H1 (cell line): ENCODE results near the gene SLC35G2. TPM values are rescaled to one million over a fixed set of nuclear protein-coding genes. Genes with fewer than 3 reads are reported as not detected.

Experiments used
- CTCF ChIA-PET: fragments of 300-600 bp; sonication (Branson Sonifier 250); formaldehyde crosslinking; loops from one replicate; lab custom pipeline; 2021; ENCODE audit not compliant: partially characterized antibody; lab: Charles Lee
- POLR2A ChIA-PET: fragments of 300-600 bp; sonication (Branson Sonifier 250); formaldehyde crosslinking; loops from one replicate; lab custom pipeline; 2021; ENCODE audit warnings: inconsistent platforms; ENCODE audit not compliant: partially characterized antibody; lab: Charles Lee
- DNase-seq, 2 experiments: peaks; one replicate each; pipeline versions ENCODE4 v3.0.0 to v3.0.0-alpha.2; 2010 to 2022; ENCODE audit warnings: low spot score in 2 of 2, low read depth in 1 of 2, mixed read lengths in 1 of 2
- FAIRE-seq: peaks from 2 replicates; lab custom pipeline; 2011; peaks lifted over from hg19 to GRCh38; lab: Jason Lieb, UNC
- H2AFZ ChIP-seq: 2 replicates; pipeline ENCODE4 v1.8.1; 2012; ENCODE audit warnings: low read length, inconsistent platforms
- H2AK5ac ChIP-seq: 2 replicates; pipeline ENCODE4 v1.6.1; 2013; ENCODE audit warnings: low read depth, low read length
- H2BK120ac ChIP-seq: replicated peaks from 2 replicates; pipeline ENCODE3; 2013; ENCODE audit warnings: low read depth, low read length, inconsistent platforms
- H2BK12ac ChIP-seq: 2 replicates; pipeline ENCODE4 v1.6.1; 2013; ENCODE audit warnings: low read depth, low read length
- H2BK15ac ChIP-seq: 2 replicates; pipeline ENCODE4 v1.6.1; 2013; ENCODE audit warnings: low read length
- H2BK20ac ChIP-seq: 2 replicates; pipeline ENCODE4 v1.6.1; 2013; ENCODE audit warnings: low read length
- H2BK5ac ChIP-seq: 2 replicates; pipeline ENCODE4 v1.6.1; 2013; ENCODE audit warnings: low read depth, low read length
- H3K14ac ChIP-seq: 2 replicates; pipeline ENCODE4 v1.6.1; 2013; ENCODE audit warnings: inconsistent platforms; ENCODE audit not compliant: insufficient read length
- H3K18ac ChIP-seq: 2 replicates; pipeline ENCODE4 v1.6.1; 2013; ENCODE audit warnings: low read length; ENCODE audit errors: extremely low read depth
- H3K23ac ChIP-seq: 2 replicates; pipeline ENCODE4 v1.6.1; 2013; ENCODE audit warnings: inconsistent platforms; ENCODE audit not compliant: insufficient read length
- H3K23me2 ChIP-seq: 2 replicates; pipeline ENCODE4 v1.6.1; 2013; ENCODE audit warnings: low read depth, low read length
- H3K27ac ChIP-seq: 2 replicates; pipeline ENCODE4 v1.6.1; 2011; ENCODE audit warnings: low read depth, low read length, inconsistent platforms
- H3K27me3 ChIP-seq, 4 experiments: replicated peaks in 1 of 4; 1 replicate in 1 of 4; 2 replicates in 3 of 4; pipeline versions ENCODE4 v1.6.1 to v1.8.1; 2011 to 2013; ENCODE audit warnings: low read length in 3 of 4, mild to moderate bottlenecking in 3 of 4, inconsistent platforms in 2 of 4, mixed read lengths in 2 of 4, moderate library complexity in 1 of 4; ENCODE audit not compliant: control insufficient read depth in 3 of 4, insufficient read depth in 3 of 4; ENCODE audit errors: extremely low read depth in 1 of 4
- H3K36me3 ChIP-seq, 4 experiments: 2 replicates each; pipeline versions ENCODE4 v1.6.1 to v1.8.1; 2011 to 2013; ENCODE audit warnings: mild to moderate bottlenecking in 4 of 4, low read length in 3 of 4, moderate library complexity in 2 of 4, control low read depth in 1 of 4, inconsistent platforms in 1 of 4; ENCODE audit not compliant: insufficient read depth in 4 of 4, control insufficient read depth in 2 of 4
- H3K4ac ChIP-seq: replicated peaks from 2 replicates; pipeline ENCODE3; 2013; ENCODE audit warnings: low read length, low read depth, mixed read lengths, inconsistent platforms; ENCODE audit not compliant: insufficient read length
- H3K4me1 ChIP-seq, 4 experiments: replicated peaks in 1 of 4; 1 replicate in 1 of 4; 2 replicates in 3 of 4; pipeline versions ENCODE4 v1.6.1 to v1.8.1; 2011 to 2013; ENCODE audit warnings: low read length in 3 of 4, inconsistent platforms in 2 of 4, mixed read lengths in 1 of 4; ENCODE audit not compliant: insufficient read depth in 4 of 4, control insufficient read depth in 3 of 4
- H3K4me2 ChIP-seq, 2 experiments: 2 replicates each; pipeline versions ENCODE4 v1.6.1 to v1.8.1; 2011 to 2013; ENCODE audit warnings: low read depth in 2 of 2, low read length in 2 of 2, control low read depth in 1 of 2, inconsistent platforms in 1 of 2, mild to moderate bottlenecking in 1 of 2; ENCODE audit not compliant: insufficient read depth in 1 of 2
- H3K4me3 ChIP-seq, 4 experiments: fragments of 200-600, 300-600 bp in 1 of 4; sonication (generic), shearing (Covaris generic), sonication (Bioruptor Twin) in 1 of 4; 2 replicates each; pipeline versions ENCODE4 v1.5.1 to v1.8.1; 2011 to 2016; ENCODE audit warnings: low read length in 4 of 4, low read depth in 3 of 4, control low read depth in 2 of 4, inconsistent platforms in 2 of 4, mild to moderate bottlenecking in 2 of 4, mixed read lengths in 1 of 4, moderate library complexity in 1 of 4; ENCODE audit not compliant: insufficient read depth in 2 of 4; ENCODE audit errors: extremely low read depth in 1 of 4
- H3K56ac ChIP-seq: replicated peaks from 2 replicates; pipeline ENCODE3; 2013; ENCODE audit warnings: low read depth, mild to moderate bottlenecking, mixed read lengths, low read length, inconsistent platforms; ENCODE audit not compliant: insufficient read length
- H3K79me1 ChIP-seq: 2 replicates; pipeline ENCODE4 v1.6.1; 2013; ENCODE audit warnings: low read depth, low read length, control low read depth
- H3K79me2 ChIP-seq, 2 experiments: 2 replicates each; pipeline versions ENCODE4 v1.6.1 to v1.8.1; 2012 to 2013; ENCODE audit warnings: low read length in 2 of 2, mild to moderate bottlenecking in 2 of 2, inconsistent platforms in 1 of 2; ENCODE audit not compliant: insufficient read depth in 2 of 2, control insufficient read depth in 1 of 2
- H3K9ac ChIP-seq, 4 experiments: replicated peaks in 1 of 4; 1 replicate in 1 of 4; 2 replicates in 3 of 4; pipeline versions ENCODE4 v1.6.1 to v1.8.1; 2011 to 2013; ENCODE audit warnings: low read depth in 3 of 4, low read length in 3 of 4, control low read depth in 2 of 4, mild to moderate bottlenecking in 2 of 4, moderate library complexity in 2 of 4, inconsistent platforms in 1 of 4; ENCODE audit errors: extremely low read depth in 1 of 4
- H3K9me3 ChIP-seq, 2 experiments: 2 replicates each; pipeline versions ENCODE4 v1.6.1 to v1.8.1; 2012 to 2013; ENCODE audit warnings: mild to moderate bottlenecking in 2 of 2, moderate library complexity in 2 of 2, control low read depth in 1 of 2, inconsistent platforms in 1 of 2, low read depth in 1 of 2, low read length in 1 of 2, mixed read lengths in 1 of 2; ENCODE audit not compliant: insufficient read depth in 2 of 2
- H4K20me1 ChIP-seq, 2 experiments: replicated peaks in 1 of 2; 2 replicates each; pipeline versions ENCODE3 to v1.8.1; 2011 to 2013; ENCODE audit warnings: inconsistent platforms in 2 of 2, low read length in 2 of 2, mild to moderate bottlenecking in 1 of 2; ENCODE audit not compliant: insufficient read depth in 2 of 2, control insufficient read depth in 1 of 2
- H4K5ac ChIP-seq: 2 replicates; pipeline ENCODE4 v1.6.1; 2013; ENCODE audit warnings: low read length, low read depth, mixed read lengths, inconsistent platforms; ENCODE audit not compliant: insufficient read length
- H4K8ac ChIP-seq: 2 replicates; pipeline ENCODE4 v1.8.0; 2013; ENCODE audit warnings: mild to moderate bottlenecking, moderate library complexity, low read length, inconsistent platforms; ENCODE audit not compliant: insufficient read depth; ENCODE audit errors: extremely low read depth
- H4K91ac ChIP-seq: replicated peaks from 2 replicates; pipeline ENCODE3; 2013; ENCODE audit warnings: low read length, mixed read lengths, inconsistent platforms; ENCODE audit not compliant: insufficient read length
- BACH1 ChIP-seq: IDR thresholded peaks from 2 replicates; pipeline ENCODE4 v1.6.1; 2012; ENCODE audit warnings: low read length, improper control_type of control experiment
- POLR2A ChIP-seq, 2 experiments: IDR thresholded peaks; 1 replicate in 1 of 2; 2 replicates in 1 of 2; pipeline ENCODE4 v1.6.1; 2011; ENCODE audit warnings: low read depth in 2 of 2, low read length in 2 of 2, mild to moderate bottlenecking in 2 of 2; ENCODE audit errors: control extremely low read depth in 1 of 2
- RNF2 ChIP-seq: fragments of 200-900, 300-1000 bp; sonication (generic); IDR thresholded peaks from 2 replicates; pipeline ENCODE4 v1.7.1; 2016; ENCODE audit warnings: borderline replicate concordance, low read depth, mild to moderate bottlenecking, antibody characterized with exemption, low read length; ENCODE audit not compliant: poor library complexity, severe bottlenecking; ENCODE audit errors: missing control alignments
- SP2 ChIP-seq: IDR thresholded peaks from 2 replicates; pipeline ENCODE4 v1.6.1; 2012; ENCODE audit warnings: mild to moderate bottlenecking, low read length, inconsistent platforms
- TBP ChIP-seq: IDR thresholded peaks from 2 replicates; pipeline ENCODE4 v1.6.1; 2011; ENCODE audit warnings: low read depth, low read length, improper control_type of control experiment
- USF2 ChIP-seq: IDR thresholded peaks from 2 replicates; pipeline ENCODE4 v1.6.1; 2011; ENCODE audit warnings: low read length, improper control_type of control experiment
- WGBS, 2 experiments: shearing (Covaris generic) in 1 of 2; methylation state at CpG; one replicate each; pipeline versions ENCODE4 v1.1.6 to v1.1.7; 2013 to 2015; ENCODE audit warnings: low lambda C conversion rate in 2 of 2, mixed read lengths in 2 of 2, inconsistent platforms in 1 of 2, low coverage in 1 of 2, missing lambda C conversion rate in 1 of 2; ENCODE audit not compliant: insufficient replicate concordance in 2 of 2, insufficient coverage in 1 of 2, insufficient read length in 1 of 2; ENCODE audit errors: extremely low coverage in 1 of 2, missing lambda C conversion rate in 1 of 2; 5-methylcytosine and 5-hydroxymethylcytosine counted together
- polyA plus RNA-seq, 7 experiments: library from polyadenylated mRNA; depleted of rRNA in 3 of 7; stranded (reverse) in 5 of 7; unstranded in 2 of 7; fragments of >200 nt in 5 of 7; fragments of 200-250 nt in 2 of 7; gene quantifications; 1 replicate in 5 of 7; 2 replicates in 1 of 7; 4 replicates in 1 of 7; pipeline versions ENCODE4 v1.2.1 to v1.2.3, GENCODE V29; 2011 to 2013; ENCODE audit warnings: missing spikeins in 2 of 7, mixed read lengths in 2 of 7
- total RNA-seq: library from RNA; stranded (reverse); fragmentation: NEBNext Ultra II Directional; extraction: Animal tissue kit (Norgen Biotek cat#: 25700); gene quantifications from 2 replicates; pipeline ENCODE4 v1.2.1, GENCODE V29; 2021

SLC35G2 gene
- total and polyA plus RNA-seq, 2 of the 8 experiments (the other 6 are each of a cell fraction or from before 2014, with no cell fraction given): 5.2 to 6.4 TPM

GRCh38 chr3:136805795-136806194 lies 13.1 kb upstream of the SLC35G2 start:
- Histone ChIP-seq H3K4me2 (no peak overlapping the region), H3K18ac (no peak overlapping the region), H3K9ac (no peak overlapping the region), H3K23me2 (no peaks in the 10 kb centered on the region; the same call in 1 of the 2 replicates), H2BK120ac (no peak overlapping the region), H3K4me1 (peaks cover 0 to 3% (median 0%) of the 10 kb centered on the region in 4 experiments; a peak in 1 of 7 replicates), H2BK20ac (no peak overlapping the region), H4K8ac (no peak overlapping the region), H3K56ac (no peak overlapping the region), H3K79me2 (no peaks in the 10 kb centered on the region), H3K79me1 (no peaks in the 10 kb centered on the region), H2BK15ac (no peak overlapping the region), H4K20me1 (no peaks in the 10 kb centered on the region), H3K14ac (no peak overlapping the region), H3K27ac (no peak overlapping the region), H2BK5ac (no peak overlapping the region), H3K36me3 (no peaks in the 10 kb centered on the region), H3K9me3 (no peaks in the 10 kb centered on the region), H2AFZ (no peak overlapping the region), H2BK12ac (no peak overlapping the region), H2AK5ac (no peak overlapping the region), H4K91ac (no peak overlapping the region), H3K4me3 (no peak overlapping the region), H3K27me3 (no peaks in the 10 kb centered on the region), H4K5ac (no peak overlapping the region), H3K4ac (no peak overlapping the region), H3K23ac (no peak overlapping the region)
- no peak for FAIRE-seq
- ChIA-PET CTCF (interaction anchor here (1.3 to 2.5 kb wide), 2 partner anchors 11 to 208 kb away, joined by 3 to 11 read pairs; no protein-coding TSS in a partner anchor), POLR2A (no interaction called here)
- WGBS, 2 experiments: 85% methylated on average over 3 of the region's 3 CpGs; no CpG with 5 or more reads in 1 of the 2 experiments
- TF ChIP-seq USF2 (no peak), BACH1 (no peak), SP2 (no peak), TBP (no peak), POLR2A (IDR thresholded peaks at IDR 0.05; ENCODE audit: control extremely low read depth in 1 of 2, low read depth in 2 of 2, low read length in 2 of 2) (no peak), RNF2 (no peak)
- no peak for DNase-seq
